Activated CD8-positive, alpha-beta T cell treated with anti-CD3 and anti-CD28 coated beads for 36 hours (primary cell): ENCODE measurements around the gene MYL3. TPM values are rescaled to one million over a fixed set of nuclear protein-coding genes. Genes with fewer than 3 reads are reported as not detected.
"Not testable (repeated sequence)": the region's sequence is repeated elsewhere in the genome, so short reads cannot be mapped to it uniquely, and the experiment has no call there.

Source experiments
- ATAC-seq: fragments of 200-7000 bp; cut with Tn5 transposase; one replicate; pipeline ENCODE4 v1.10.0; 2021; ENCODE audit warnings: mild to moderate bottlenecking, moderate library complexity
- CTCF ChIA-PET: fragments of 350-600 bp; sonication (Branson Sonifier 250); formaldehyde crosslinking; loops from one replicate; lab custom pipeline; 2021; ENCODE audit warnings: antibody characterized with exemption; lab: Charles Lee
- POLR2A ChIA-PET: fragments of 350-600 bp; sonication (Branson Sonifier 250); formaldehyde crosslinking; loops from one replicate; lab custom pipeline; 2021; ENCODE audit warnings: antibody characterized with exemption; lab: Charles Lee
- DNase-seq: peaks from one replicate; pipeline ENCODE4 v3.0.0-alpha.2; 2020
- H3K27ac Mint-ChIP-seq: one replicate; pipeline ENCODE4 v1.8.0; 2021; ENCODE audit warnings: mild to moderate bottlenecking, mixed read lengths
- H3K27me3 Mint-ChIP-seq: one replicate; pipeline ENCODE4 v1.8.0; 2021; ENCODE audit warnings: mixed read lengths
- H3K36me3 Mint-ChIP-seq: one replicate; pipeline ENCODE4 v1.8.0; 2021; ENCODE audit warnings: low read depth, mixed read lengths
- H3K4me1 Mint-ChIP-seq: one replicate; pipeline ENCODE4 v1.8.0; 2021; ENCODE audit warnings: low read depth, mixed read lengths
- H3K4me3 Mint-ChIP-seq: one replicate; pipeline ENCODE4 v1.8.0; 2021; ENCODE audit warnings: mild to moderate bottlenecking, moderate library complexity, mixed read lengths
- H3K9me3 Mint-ChIP-seq: one replicate; pipeline ENCODE4 v1.8.0; 2021; ENCODE audit warnings: mixed read lengths
- intact Hi-C: fragments of 100-400 bp; cut with micrococcal nuclease; formaldehyde crosslinking; loops from one replicate; pipeline ENCODE4 v1.10.0; 2022
- total RNA-seq, 2 experiments: library from RNA; stranded (reverse); gene quantifications; one replicate each; pipeline ENCODE4 v1.2.3, GENCODE V29; 2021
- TF ChIP-seq, protein P1 (sequence below): fragments of 200-600 bp; IDR thresholded peaks from one replicate; pipeline ENCODE4 v1.8.0; 2022; ENCODE audit warnings: antibody characterized with exemption, mild to moderate bottlenecking

The MYL3 gene
- total RNA-seq, 2 experiments from 2014 or later, result not detected

DNA sequence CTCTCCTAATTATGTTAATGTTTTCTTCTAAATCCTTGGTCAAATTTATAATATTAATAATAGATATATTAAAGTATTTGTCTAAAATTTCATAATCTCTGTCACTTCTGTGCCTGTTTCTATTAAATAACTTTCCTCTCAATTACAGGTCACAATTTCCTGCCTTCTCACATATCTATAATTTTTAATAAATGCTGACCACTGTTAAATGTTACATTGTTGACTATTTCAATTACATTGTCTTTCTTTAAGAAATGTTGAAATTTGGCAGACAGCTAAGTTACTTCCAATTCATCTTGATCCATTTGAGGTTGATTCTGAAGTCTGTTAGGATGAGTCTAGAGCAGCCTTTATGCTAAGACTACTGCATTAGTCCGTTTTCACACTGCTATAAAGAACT, 41.7 kb downstream of the MYL3 start:
- ChIA-PET POLR2A (interaction anchor here (0.6 to 1.4 kb wide), 3 partner anchors 20 to 28 kb away, joined by 3 read pairs; no protein-coding TSS in a partner anchor), CTCF (no interaction called here)
- peaks cover 4% of the 10 kb centered on the region for H3K27me3 Mint-ChIP-seq
- H3K27ac Mint-ChIP-seq, result no peak overlapping the region
- ATAC-seq (no peak), DNase-seq (no peak)
- H3K4me1 Mint-ChIP-seq, result no peaks in the 10 kb centered on the region
- TF ChIP-seq, protein P1, sequence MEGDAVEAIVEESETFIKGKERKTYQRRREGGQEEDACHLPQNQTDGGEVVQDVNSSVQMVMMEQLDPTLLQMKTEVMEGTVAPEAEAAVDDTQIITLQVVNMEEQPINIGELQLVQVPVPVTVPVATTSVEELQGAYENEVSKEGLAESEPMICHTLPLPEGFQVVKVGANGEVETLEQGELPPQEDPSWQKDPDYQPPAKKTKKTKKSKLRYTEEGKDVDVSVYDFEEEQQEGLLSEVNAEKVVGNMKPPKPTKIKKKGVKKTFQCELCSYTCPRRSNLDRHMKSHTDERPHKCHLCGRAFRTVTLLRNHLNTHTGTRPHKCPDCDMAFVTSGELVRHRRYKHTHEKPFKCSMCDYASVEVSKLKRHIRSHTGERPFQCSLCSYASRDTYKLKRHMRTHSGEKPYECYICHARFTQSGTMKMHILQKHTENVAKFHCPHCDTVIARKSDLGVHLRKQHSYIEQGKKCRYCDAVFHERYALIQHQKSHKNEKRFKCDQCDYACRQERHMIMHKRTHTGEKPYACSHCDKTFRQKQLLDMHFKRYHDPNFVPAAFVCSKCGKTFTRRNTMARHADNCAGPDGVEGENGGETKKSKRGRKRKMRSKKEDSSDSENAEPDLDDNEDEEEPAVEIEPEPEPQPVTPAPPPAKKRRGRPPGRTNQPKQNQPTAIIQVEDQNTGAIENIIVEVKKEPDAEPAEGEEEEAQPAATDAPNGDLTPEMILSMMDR, result no peak
- intact Hi-C loops, result no loop called here
- H3K9me3 Mint-ChIP-seq, result peaks cover 13% of the 10 kb centered on the region
- H3K4me3 Mint-ChIP-seq, result no peak overlapping the region
- peaks cover 11% of the 10 kb centered on the region for H3K36me3 Mint-ChIP-seq

DNA sequence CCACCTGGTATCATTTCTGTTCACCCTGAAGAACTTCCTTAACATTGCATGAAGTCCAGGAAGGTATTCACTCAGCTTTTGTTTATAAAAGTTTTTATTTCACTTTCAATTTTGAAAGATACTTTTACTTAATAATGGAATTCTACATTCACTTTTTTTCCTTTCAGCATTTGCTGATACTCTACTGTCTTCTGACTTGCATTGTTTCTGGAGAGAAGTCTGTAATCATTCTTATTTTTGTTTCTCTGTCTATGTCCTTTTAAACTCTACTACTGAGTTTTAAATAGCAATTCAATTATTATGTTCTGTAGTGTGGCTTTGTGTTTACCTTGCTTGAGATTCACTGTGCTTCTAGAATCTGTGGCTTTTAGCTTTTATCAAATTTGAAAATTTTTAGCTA, 42.4 kb downstream of the MYL3 start:
- TF ChIP-seq, protein P1, result no peak
- H3K27me3 Mint-ChIP-seq, result peaks cover 4% of the 10 kb centered on the region
- CTCF ChIA-PET, result no interaction called here

DNA sequence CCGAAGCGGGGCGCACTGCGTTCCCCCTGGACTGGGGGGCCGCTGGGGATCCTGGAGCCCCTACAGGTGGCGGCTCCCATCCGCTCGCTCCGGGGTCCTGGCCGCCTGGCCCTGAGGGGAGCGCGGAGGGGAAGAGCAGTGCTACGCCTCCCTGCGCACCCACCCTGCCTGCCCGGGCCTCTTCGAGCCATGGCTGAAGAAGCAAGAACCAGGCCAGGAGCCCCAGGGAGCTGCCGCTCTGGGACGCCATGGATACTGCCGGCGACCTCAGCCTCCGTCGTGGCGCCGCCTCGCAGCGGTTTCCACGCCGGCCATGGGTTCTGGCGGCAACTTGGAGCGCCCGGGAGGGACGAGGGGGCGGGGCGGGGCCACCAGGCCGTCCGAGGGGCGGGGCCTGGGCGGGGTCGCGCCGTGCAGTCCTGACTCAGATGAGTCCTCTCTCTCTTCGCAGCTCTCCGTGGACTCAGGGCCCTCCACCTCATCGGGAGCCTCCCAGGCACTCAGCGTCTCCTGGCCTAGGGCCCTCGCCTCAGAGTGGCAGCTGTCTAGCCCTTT, 50.9 kb downstream of the MYL3 start:
- POLR2A ChIA-PET, result interaction anchor here (1.5 kb wide), 1 partner anchor 12 kb away, joined by 5 read pairs; no protein-coding TSS in a partner anchor
- Mint-ChIP-seq H3K4me3 (peak overlapping the region; percentile 57), H3K27me3 (peaks cover 11% of the 10 kb centered on the region), H3K9me3 (no peaks in the 10 kb centered on the region), H3K4me1 (peaks cover 11% of the 10 kb centered on the region), H3K36me3 (no peaks in the 10 kb centered on the region), H3K27ac (no peak overlapping the region)
- CTCF ChIA-PET, result interaction anchor here (1.0 kb wide), 1 partner anchor 60 kb away, joined by 3 read pairs; no protein-coding TSS in a partner anchor
- TF ChIP-seq, protein P1, result no peak
- peak; percentile 96 for ATAC-seq
- peak; percentile 79 for DNase-seq
- intact Hi-C loops, result no loop called here

More for the DNA sequence above, 42.4 kb downstream of the MYL3 start:
- Mint-ChIP-seq H3K4me3 (no peak overlapping the region), H3K36me3 (peaks cover 11% of the 10 kb centered on the region), H3K27ac (no peak overlapping the region), H3K9me3 (peaks cover 13% of the 10 kb centered on the region), H3K4me1 (no peaks in the 10 kb centered on the region)
- POLR2A ChIA-PET, result interaction anchor here (0.8 to 1.4 kb wide), 2 partner anchors 21 to 25 kb away, joined by 3 read pairs; no protein-coding TSS in a partner anchor
- intact Hi-C loops, result no loop called here
- ATAC-seq (no peak), DNase-seq (no peak)

DNA sequence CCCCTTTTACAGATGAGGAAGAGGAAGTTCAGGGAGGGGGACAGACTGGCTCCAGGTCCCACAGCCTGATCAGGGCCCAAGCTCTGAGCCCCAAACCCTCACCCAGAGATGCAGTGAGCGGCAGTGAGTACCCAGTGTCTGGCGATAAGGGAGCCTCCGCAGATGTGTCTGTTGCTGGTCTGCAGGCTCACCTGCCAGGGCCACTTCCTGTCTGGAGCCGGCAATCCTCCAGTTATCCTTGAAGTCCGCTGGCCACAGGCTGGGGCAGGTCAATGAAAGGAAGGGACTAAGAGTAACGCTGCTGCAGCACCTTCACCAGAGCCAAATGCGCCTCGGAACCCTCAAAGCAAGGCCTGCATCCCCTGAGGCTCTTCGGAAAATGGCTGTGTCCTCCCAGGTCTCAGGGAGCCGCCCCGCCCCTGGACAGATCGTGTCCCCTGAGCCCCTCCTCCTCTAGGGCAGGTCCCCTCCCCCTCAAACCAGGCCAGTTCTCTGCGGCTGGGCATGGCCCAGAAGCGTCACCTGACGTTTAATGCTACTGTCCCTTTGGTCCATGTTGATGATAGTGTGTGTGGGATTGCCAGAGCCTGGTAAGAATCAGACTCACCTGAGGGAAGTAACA, 51.5 kb downstream of the MYL3 start:
- no peaks in the 10 kb centered on the region for H3K9me3 Mint-ChIP-seq
- peaks cover 11% of the 10 kb centered on the region for H3K27me3 Mint-ChIP-seq
- no peak overlapping the region for H3K4me3 Mint-ChIP-seq
- no peak for DNase-seq
- H3K36me3 Mint-ChIP-seq, result no peaks in the 10 kb centered on the region
- no peak for ATAC-seq
- POLR2A ChIA-PET, result interaction anchor here (0.6 kb wide), 1 partner anchor 15 kb away, joined by 3 read pairs; no protein-coding TSS in a partner anchor
- intact Hi-C loops, result no loop called here
- TF ChIP-seq, protein P1, result no peak
- H3K27ac Mint-ChIP-seq, result no peak overlapping the region
- CTCF ChIA-PET, result interaction anchor here (0.9 to 1.0 kb wide), 2 partner anchors 59 to 323 kb away, joined by 3 read pairs; no protein-coding TSS in a partner anchor
- H3K4me1 Mint-ChIP-seq, result peaks cover 11% of the 10 kb centered on the region

DNA sequence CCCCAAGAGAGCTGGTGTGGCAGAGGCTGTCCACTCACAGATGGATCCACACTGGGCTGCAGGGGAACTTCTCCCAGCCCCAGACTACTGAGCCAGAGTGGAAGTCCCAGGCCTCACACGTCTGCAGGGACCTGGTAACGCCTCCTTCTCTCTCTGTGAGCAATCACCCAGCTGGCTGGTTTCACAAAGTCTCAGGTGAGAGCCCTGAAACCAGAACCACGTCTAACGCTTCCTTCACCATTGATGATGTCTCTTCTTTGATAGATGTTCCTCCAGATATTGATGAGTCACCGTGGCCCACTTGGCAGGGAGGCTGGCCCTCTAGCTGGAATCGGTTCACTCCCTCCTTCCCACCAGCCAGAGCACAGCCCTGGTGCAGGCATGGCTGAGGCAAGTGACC, 54.5 kb downstream of the MYL3 start:
- H3K9me3 Mint-ChIP-seq, H3K4me3 Mint-ChIP-seq, POLR2A ChIA-PET, H3K27ac Mint-ChIP-seq, CTCF ChIA-PET, intact Hi-C loops, H3K36me3 Mint-ChIP-seq: not testable (repeated sequence)
- Mint-ChIP-seq H3K4me1 (peaks cover 11% of the 10 kb centered on the region), H3K27me3 (peaks cover 12% of the 10 kb centered on the region)
- DNase-seq (peak; percentile 35), ATAC-seq (peak; percentile 54)

Other genes starting within 250 kb of the MYL3 start
- 1 to 10 TPM; 1.7 to 2.0 TPM for gene ALS2CL, start 169.8 kb downstream of the MYL3 start, total RNA-seq
- gene TMIE, start 162.1 kb downstream of the MYL3 start, total RNA-seq, result under 1 TPM; 0.81 to 0.90 TPM
- not detected for gene PRSS50, start 145.6 kb downstream of the MYL3 start, total RNA-seq
- not detected for gene PTH1R, start 14.3 kb upstream of the MYL3 start, total RNA-seq
- gene CCDC12, start 113.3 kb upstream of the MYL3 start, total RNA-seq, result 10 to 100 TPM; 51.2 to 51.6 TPM
- gene NBEAL2, start 116.2 kb upstream of the MYL3 start, total RNA-seq, result 10 to 100 TPM; 58.9 to 63.7 TPM